ENCODE measurements around the gene PSMG4. TPM values are rescaled to one million over a fixed set of nuclear protein-coding genes. Genes with fewer than 3 reads are reported as not detected.

PSMG4 gene
- total and polyA plus RNA-seq, 2 donors (not counting 3 experiments of a cell fraction or from before 2014, with no cell fraction given): 31.4 to 46.0 TPM

DNA sequence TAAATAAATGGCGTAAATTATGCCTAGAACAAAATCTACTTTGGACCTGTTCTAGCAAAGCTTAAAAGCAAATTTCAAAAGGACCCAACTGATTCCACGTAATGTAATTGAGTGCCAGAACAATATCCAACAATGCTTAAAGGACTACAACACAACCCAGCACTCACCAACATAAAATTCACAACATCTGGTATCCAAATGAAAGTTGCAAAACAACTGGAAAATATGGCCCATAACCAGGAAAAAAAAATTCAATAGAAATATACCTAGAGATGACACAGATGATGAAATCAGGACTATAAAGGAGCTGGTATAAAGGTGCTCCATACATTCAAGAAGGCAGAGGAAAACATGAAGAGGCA lies 45.4 kb upstream of the PSMG4 start:
- BruUV-seq (replicated peaks): no TSS peak
- Histone ChIP-seq H3K9me1 (replicated peaks; ENCODE audit: control insufficient read depth, extremely low read depth, insufficient read depth, low read length) (no peaks in the 10 kb centered on the region), H3K9me3 (replicated peaks; ENCODE audit: control insufficient read depth, insufficient read depth, low read length) (no peaks in the 10 kb centered on the region), H3K27me3 (ENCODE audit: control insufficient read depth in 2 of 2, insufficient read depth in 2 of 2, low read length in 2 of 2) (peaks cover 11 to 14% of the 10 kb centered on the region in 2 experiments), H3K4me2 (ENCODE audit: insufficient read depth, low read length) (no peak overlapping the region), H3K9ac (replicated peaks; ENCODE audit: extremely low read depth, insufficient read depth, low read length) (no peak overlapping the region), H3K4me1 (ENCODE audit: control insufficient read depth, extremely low read depth, insufficient read depth, low read length) (no peaks in the 10 kb centered on the region), H3K36me3 (ENCODE audit: control insufficient read depth in 2 of 2, extremely low read depth in 1 of 2, insufficient read depth in 2 of 2, low read length in 2 of 2) (no peaks in the 10 kb centered on the region), H2AFZ (ENCODE audit: low read depth, low read length) (no peak overlapping the region), H3K4me3 (replicated peaks in 1 of 3; ENCODE audit: insufficient read depth in 1 of 3, low read depth in 1 of 3, low read length in 3 of 3) (no peak overlapping the region), H4K20me1 (replicated peaks; ENCODE audit: control insufficient read depth, extremely low read depth, insufficient read depth, low read length) (no peaks in the 10 kb centered on the region), H3K79me2 (ENCODE audit: control insufficient read depth, insufficient read depth, low read length) (no peaks in the 10 kb centered on the region), H3K27ac (ENCODE audit: insufficient read depth, low read depth, low read length) (no peak overlapping the region)
- intact Hi-C loops (cut with micrococcal nuclease) (no loop called here), dilution Hi-C loops (cut with MboI; ENCODE audit: extremely low pct_ligation_motif_present, low sequenced_read_pairs) (no loop called here)
- POLR2A ChIA-PET: no interaction called here
- CTCF ChIA-PET: interaction anchor here (1.2 to 1.8 kb wide), 2 partner anchors 10 to 38 kb away, joined by 4 to 5 read pairs; no protein-coding TSS in a partner anchor
- FAIRE-seq: no peak
- DNase-seq (ENCODE audit: low read depth, low spot score): no peak
- TF ChIP-seq MYC (IDR thresholded peaks at IDR 0.05; ENCODE audit: low read depth, low read length): no peak
- TF ChIP-seq FOS (IDR thresholded peaks at IDR 0.05; ENCODE audit: borderline replicate concordance, insufficient read depth, low read length): no peak
- no peak for TF ChIP-seq POLR2A (IDR thresholded peaks at IDR 0.05; ENCODE audit: low read depth, low read length)
- TF ChIP-seq JUN (IDR thresholded peaks at IDR 0.05; ENCODE audit: borderline replicate concordance, insufficient read depth, insufficient read length, low read depth): no peak
- TF ChIP-seq, protein P1, sequence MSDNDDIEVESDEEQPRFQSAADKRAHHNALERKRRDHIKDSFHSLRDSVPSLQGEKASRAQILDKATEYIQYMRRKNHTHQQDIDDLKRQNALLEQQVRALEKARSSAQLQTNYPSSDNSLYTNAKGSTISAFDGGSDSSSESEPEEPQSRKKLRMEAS (IDR thresholded peaks at IDR 0.05; ENCODE audit: insufficient read depth, insufficient read length): no peak
- TF ChIP-seq EZH2 (IDR thresholded peaks at IDR 0.05; ENCODE audit: borderline replicate concordance, low read depth, low read length, severe bottlenecking): no peak
- TF ChIP-seq, protein P2, sequence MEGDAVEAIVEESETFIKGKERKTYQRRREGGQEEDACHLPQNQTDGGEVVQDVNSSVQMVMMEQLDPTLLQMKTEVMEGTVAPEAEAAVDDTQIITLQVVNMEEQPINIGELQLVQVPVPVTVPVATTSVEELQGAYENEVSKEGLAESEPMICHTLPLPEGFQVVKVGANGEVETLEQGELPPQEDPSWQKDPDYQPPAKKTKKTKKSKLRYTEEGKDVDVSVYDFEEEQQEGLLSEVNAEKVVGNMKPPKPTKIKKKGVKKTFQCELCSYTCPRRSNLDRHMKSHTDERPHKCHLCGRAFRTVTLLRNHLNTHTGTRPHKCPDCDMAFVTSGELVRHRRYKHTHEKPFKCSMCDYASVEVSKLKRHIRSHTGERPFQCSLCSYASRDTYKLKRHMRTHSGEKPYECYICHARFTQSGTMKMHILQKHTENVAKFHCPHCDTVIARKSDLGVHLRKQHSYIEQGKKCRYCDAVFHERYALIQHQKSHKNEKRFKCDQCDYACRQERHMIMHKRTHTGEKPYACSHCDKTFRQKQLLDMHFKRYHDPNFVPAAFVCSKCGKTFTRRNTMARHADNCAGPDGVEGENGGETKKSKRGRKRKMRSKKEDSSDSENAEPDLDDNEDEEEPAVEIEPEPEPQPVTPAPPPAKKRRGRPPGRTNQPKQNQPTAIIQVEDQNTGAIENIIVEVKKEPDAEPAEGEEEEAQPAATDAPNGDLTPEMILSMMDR (IDR thresholded peaks at IDR 0.05; ENCODE audit: extremely low read depth in 1 of 2, insufficient read depth in 1 of 2, low read depth in 1 of 2, low read length in 2 of 2): no peak
- TF ChIP-seq GATA2 (IDR thresholded peaks at IDR 0.05; ENCODE audit: insufficient read depth, insufficient read length, low read depth, low read length): no peak
- TF ChIP-seq POLR2AphosphoS5 (IDR thresholded peaks at IDR 0.05; ENCODE audit: insufficient read depth, low read depth, low read length): no peak
